HG03135 (cell line): ENCODE data around the gene SEC14L2.
"Not testable (repeated sequence)": the region's sequence is repeated elsewhere in the genome, so short reads cannot be mapped to it uniquely, and the experiment has no call there.

Experiments
- ATAC-seq: cut with Tn5 transposase; IDR thresholded peaks from one replicate; pipeline ENCODE4 v1.9.1; 2021; ENCODE audit warnings: mild to moderate bottlenecking, moderate library complexity; ENCODE audit not compliant: unreplicated experiment

The SEC14L2 gene

DNA sequence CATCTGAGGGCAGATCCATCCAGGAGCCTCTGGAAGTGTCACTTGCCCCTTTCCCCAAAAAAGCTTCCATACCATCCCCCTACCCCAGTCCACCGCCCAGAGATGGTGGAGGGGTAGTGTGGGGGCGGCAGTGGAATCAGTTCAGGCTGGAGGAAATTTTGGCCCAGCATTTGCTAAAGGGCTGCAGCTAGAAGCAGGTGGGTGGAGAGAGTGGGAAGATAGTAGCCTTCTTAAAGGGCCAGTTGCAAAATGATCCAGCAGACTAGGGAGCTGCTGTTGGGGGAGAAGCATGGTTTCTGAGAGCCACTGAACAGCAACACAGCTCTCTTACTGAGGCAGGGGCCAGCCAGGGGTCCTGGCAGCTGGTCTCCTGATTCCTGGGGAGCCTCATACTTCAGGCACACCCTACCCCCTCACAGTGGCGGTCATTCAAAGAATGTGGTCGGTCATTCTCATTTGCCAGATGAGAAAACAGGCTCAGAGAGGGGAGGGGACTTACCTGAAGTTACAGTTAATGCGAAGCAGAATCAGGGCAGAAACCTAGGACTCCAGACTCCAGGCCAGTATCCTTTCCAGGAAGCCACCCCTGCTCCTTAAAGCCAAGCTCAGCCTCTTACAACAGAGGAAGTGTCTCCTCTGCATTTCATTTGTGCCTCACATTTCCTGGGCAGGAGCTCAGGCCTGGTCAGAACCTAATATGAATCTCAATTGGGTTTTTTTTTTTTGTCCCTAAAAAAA is 5.4 kb downstream of the SEC14L2 start:
- ATAC-seq, result no peak

DNA sequence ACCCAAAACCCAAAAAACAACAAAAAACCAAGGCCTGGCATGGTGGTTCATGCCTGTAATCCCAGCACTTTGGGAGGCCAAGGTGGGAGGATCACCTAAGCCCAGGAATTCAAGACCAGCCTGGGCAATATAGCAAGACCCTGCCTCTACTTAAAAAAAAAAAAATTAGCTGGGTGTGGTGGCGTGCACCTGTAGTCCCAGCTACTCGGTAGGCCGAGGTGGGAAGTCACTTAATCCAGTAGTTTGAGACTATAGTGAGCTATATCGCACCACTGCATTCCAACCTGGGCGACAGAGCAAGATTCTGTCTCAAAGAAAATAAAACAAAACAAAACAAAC is 5.9 kb downstream of the SEC14L2 start:
- not testable (repeated sequence) for ATAC-seq

DNA sequence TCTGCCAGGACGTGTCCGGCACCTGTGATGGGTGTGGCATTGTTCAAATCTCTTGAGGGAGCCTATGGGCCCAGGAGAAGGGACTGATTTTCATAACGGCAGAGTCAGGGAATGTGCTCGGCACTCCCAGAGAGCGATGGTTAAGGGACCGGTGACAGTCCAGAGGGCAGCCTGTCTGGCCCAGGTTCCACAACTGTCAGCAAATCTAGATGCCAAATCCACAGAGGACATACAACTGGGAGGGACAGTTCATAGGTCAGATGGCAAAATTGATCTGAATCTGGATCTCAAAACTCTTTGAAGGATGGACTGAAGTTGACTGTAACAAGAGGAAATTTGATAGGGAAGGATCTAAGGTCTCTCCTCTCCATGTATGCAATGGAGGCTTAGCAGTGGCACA is 7.5 kb downstream of the SEC14L2 start:
- no peak for ATAC-seq

DNA sequence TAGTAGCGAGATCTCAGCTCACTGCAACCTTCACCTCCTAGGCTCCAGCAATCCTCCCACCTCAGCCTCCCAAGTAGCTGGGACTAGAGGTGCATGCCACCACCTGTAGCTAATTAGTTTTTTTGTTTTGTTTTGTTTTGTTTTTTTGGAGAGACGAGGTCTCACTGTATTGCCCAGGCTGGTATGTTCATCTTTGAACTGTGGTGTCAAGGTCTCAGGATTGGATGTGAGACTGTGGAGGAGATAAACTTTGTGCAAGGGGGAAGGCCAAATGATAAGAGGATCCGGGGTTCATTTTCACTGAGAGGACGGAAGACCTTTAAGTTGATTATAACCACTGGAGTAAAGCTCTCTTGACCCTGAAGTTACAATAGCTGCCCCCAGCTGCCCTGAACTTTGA is 8.9 kb downstream of the SEC14L2 start:
- ATAC-seq, result no peak

DNA sequence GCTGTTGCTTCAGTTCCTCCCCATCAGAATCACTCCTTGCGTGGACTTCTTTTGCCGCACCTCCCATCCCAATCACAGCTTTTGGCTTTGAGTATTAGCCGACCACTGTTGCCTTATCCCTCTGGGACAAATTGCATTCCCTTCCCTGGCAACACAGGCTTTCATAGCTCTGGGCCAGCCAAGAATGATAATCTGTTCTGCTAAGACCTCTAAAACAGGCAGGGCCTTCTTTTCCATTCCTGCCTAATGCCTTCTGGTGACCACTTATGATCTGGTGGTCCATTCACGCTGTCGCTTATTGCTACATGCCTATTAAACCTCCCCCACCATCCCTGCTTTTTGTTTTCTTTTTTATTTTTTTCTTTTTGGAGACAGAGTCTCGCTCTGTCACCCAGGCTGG is 9.6 kb downstream of the SEC14L2 start:
- ATAC-seq, result no peak

DNA sequence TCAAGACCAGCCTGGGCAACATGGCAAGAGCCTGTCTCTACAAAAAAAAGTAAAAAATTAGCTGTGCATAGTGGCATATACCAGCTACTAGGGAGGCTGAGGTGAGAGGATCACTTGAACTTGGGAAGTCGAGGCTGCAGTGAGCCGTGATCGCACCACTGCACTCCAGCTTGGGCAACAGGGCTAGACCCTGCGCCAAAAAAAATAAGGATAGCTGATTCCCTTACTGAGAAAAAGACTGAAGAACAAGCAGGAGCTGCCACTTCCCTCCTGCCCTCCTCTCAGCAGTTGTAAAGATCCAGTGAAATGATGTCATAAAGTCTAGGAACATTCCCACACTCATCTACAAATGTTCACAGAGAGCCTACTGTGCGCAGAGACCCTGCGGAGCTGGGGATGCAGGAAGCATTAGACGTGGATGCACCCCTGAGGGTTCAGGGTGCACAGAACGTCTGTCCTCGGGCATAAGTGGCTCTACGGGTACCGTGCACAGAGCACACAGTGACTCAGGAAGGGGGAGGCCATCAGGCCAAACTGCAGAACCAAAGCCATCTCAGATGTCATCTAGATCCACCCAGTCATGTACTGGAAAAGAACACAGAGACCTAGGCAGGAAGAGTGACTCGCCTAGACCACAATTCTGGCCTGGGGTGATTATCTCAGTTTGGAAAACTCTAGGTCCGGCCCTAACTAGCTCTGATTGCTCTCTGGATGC is 11.7 kb downstream of the SEC14L2 start:
- no peak for ATAC-seq

DNA sequence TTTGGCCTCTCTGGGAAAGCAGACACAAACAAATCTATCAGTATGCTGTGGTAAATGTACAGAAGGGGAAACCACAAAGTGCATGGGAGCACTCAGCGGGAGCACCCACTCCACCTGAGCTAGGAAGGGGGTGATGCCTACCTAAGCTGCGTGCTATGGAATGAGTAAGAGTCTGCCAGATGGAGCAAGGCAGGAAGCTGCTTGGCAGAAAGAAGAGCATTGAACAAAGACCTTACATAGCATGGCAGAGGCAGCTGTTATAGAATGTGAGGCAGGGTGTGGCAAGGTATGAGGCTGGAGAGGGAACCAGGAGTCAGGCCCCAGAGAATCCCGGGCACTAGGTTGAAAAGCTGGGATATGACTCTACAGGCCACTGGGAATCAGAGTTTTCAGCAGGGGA is 15.0 kb downstream of the SEC14L2 start:
- ATAC-seq, result no peak

DNA sequence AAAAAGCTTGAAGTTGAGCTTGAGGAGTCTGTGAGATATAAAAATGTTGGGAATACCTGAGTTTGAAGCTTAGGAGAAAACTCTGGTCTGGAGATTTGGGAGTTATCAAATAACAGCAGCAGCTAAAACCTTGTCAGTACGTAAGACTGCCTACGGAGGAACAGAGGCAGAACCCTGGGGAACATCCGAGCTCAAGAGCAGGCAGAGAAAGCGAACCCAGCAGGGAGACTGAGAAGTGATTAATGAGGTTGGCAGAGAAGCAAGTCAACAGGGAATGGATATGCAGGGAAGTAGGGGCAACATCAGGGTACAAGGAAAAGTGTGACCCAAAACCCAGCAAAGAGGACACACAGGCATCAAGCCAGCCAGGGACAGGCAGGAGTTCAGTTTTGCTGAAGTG is 16.2 kb downstream of the SEC14L2 start:
- no peak for ATAC-seq

DNA sequence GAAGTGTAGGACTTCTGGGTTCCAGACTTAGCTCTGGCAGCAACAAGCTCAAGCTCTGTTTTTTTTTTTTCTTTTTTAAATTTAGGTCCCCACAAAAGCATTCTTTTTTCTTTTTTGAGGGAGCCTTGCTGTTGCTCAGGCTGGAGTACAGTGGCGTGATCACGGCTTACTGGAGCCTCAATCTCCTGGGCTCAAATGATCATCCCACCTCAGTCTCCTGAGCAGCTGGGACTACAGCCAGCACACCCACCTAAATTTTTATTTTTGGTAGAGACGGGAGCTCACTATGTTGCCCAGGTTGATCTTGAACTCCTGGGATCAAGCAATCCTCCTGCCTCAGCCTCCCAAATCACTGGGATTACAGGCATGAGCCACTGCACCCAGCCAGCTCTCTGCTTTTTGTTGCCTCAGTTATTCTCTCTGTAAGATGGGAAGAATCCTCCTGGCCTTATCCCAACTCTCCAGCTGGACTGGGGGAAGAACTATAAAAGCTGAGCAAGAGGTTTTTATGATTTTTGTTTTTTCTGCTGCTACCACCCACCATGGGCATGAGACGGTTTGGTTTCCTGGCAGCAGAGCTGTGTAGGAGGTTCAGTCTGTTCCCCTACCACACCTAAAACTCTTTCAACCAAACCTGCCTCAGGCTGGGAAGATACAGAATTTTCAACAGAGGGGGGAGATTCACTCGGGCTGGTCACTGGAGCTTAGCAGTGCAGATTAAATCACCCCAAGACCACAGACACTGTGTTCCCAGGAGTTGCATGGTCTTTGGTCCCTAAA is 17.1 kb downstream of the SEC14L2 start:
- ATAC-seq, result no peak

DNA sequence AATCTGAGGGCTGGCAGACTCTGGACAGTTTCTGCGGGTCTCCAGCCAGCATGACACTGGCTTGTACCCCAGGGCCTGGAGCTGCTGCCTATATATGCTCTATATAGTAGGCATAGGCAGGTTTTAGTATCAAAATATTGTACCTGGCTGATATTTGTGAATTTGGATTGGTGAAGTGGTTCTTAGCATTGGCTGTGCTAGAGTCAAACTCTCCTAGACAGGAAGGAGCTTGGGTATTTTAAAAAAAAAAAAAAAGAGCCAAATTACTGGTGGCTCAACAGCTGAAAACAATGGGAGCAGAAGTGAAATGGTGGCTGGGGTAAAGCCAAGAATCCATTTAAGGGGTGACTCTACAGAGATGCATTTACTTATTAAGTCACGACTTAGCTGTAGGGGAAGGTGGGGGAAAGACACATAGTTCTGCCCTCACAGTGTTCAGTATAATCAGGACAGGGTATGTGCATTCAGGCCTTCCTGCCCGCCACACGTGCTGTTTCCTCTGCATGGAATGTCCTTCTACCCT is 17.8 kb downstream of the SEC14L2 start:
- ATAC-seq, result no peak

DNA sequence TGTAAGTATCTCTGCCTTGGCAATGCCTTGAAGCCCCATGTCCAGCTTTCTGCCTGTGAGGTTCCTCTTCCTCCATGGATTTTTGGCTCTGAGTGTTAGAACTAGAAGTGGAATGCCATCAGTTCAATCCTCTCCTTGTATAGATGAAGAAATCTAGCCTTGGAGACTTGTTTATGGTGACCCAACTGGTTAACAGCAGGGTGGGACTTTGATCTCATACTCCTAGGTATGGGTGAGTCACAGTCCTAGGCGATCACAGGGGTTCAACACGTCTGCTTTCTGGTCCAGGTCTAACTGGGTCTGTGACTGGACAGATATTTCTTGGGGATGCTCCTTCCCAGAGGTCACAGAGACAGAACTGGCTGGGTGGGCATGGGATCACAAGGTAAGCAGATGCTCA is 19.6 kb downstream of the SEC14L2 start:
- no peak for ATAC-seq

DNA sequence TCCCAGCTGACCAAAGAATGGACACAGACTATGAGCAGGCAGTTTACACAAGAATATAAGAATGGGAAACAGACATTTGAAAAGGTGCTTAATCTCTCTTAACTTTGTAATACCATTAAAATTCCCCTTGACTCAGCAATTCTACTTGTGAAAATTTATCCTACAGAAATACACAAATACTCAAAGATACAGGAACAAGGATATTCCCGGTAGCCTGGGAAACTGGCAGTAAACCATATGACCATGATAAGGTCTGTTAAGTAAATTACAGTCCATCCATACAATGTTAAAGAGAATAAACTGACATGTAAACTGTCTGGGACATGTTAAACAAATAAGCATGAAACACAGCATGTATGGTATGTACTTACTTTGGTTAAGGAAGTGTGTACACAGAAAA is 20.0 kb downstream of the SEC14L2 start:
- ATAC-seq, result no peak

DNA sequence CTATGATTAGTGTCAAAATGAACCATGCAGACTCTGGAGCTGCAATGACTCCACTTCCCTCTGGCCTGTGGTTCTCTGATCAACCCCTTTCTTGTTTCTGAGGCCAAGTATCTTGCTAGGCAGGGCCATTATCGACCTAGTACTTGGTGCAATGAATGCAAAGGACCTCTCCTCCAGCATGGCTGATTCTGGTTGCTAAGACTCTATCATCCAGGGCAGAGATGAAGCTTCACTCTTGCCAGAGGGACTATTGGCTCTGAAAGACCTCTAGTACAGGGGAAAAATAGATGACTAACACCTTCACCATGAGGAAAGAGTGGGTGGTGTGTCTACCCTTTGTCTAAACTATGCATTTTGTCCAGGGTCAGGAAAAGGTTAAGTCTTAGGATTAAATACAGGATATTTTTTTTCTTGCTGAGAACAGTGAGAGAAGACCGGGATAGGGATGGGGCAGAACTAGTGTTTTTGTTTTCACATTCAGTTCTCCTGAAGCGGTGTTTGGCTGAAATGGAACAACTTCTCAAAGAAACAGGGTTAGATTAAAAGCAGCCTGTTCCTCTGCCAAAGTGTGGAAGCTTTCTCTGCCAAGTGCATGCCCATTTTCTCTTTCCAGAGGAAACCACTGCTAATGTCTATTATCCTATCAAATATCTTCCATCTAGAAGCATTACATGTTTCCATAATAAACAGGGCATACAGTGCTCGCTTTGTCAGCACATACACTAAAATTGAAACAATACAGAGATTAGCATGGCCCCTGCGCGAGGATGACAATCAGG is 23.7 kb downstream of the SEC14L2 start:
- ATAC-seq, result no peak

DNA sequence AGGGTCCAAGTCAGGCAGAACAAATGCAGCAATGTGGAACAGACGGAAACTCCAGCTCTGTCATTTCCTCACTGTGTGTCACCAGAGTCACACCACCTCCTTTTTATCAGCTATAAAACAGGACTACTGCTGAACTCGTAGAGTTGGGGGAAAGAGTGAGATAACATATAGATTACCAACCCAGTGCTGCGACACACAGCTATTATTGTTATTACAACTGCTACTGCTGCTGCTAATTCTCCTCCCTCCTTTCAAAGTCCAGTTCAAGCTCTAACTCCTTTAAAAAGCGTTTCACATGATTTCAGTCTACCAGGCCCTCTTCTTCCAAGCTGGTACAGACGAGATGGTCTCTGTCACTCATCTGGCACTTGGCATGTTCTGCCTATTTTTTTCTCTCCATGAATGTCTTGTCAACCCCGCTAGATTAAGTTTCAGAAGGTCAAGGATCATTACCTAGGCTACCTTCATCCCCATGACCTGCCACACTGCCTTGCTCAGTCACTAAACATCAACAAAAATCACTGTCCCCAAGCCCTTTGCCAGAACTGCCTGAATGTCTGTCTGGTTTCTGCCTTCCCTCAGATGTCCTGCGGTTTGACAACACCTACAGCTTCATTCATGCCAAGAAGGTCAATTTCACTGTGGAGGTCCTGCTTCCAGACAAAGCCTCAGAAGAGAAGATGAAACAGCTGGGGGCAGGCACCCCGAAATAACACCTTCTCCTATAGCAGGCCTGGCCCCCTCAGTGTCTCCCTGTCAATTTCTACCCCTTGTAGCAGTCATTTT is 25.1 kb downstream of the SEC14L2 start:
- ATAC-seq, result no peak

DNA sequence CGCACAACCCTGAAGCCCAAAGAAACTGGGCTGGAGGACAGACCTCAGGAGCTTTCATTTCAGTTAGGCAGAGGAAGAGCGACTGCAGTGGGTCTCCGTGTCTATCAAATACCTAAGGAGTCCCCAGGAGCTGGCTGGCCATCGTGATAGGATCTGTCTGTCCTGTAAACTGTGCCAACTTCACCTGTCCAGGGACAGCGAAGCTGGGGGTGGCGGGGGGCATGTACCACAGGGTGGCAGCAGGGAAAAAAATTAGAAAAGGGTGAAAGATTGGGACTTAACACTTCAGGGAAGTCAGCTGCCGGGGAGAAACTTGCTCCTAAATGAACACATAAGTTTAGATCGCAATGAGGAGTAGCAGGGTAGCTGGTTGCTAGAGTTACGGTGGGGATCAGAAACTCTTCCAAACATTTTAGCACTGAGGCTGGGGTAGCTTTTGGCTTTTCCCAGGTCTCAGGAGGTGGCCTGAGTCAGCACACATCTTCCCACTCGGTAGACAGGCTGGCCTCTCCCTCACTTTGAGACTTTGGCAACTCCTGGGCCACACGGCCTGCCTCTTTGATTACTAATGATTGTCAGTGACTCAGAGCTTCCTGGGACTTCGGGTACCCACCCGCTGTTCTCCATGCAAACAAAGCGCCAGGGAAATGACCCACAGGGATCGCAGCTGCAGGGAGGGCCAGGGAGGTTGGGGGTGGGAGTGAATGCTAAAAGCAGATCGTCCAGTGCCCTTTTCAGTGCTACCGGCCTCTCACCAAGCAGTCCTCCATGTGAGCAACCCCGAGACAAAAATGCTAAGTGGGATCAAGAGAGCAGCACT is 25.9 kb downstream of the SEC14L2 start:
- no peak for ATAC-seq

DNA sequence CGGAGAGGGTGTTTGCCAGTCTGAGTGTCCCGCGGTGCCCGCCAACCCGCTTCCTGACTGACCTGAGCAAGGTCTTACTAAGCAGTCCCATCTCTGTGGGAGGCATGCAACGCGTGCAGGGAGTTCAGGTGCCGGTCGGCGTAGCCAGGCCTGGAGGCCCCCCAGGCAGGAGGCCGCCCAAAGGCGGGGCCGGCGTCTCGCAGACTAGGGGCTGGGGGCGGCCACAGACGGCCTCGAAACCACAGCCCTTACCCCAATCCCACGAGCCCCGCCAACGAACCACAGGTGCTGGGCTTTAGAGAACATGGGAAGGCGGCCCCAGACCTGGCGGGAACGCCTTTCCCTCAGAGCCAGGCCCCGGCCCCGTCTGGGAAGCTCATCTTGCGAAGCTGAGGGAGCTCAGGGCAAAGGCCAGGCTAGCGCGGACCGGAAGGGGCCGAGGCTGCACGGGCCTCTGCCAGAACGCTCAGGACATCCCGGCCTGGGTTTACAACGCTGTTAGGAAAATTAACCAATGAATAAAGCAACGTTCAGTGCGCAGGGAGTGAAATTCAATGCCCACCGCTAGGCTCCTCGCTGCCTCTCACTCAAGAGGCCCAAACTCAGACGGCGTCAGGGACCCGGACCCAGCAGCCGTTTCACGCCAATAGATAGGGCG is 26.6 kb downstream of the SEC14L2 start:
- peak; percentile 12 for ATAC-seq

DNA sequence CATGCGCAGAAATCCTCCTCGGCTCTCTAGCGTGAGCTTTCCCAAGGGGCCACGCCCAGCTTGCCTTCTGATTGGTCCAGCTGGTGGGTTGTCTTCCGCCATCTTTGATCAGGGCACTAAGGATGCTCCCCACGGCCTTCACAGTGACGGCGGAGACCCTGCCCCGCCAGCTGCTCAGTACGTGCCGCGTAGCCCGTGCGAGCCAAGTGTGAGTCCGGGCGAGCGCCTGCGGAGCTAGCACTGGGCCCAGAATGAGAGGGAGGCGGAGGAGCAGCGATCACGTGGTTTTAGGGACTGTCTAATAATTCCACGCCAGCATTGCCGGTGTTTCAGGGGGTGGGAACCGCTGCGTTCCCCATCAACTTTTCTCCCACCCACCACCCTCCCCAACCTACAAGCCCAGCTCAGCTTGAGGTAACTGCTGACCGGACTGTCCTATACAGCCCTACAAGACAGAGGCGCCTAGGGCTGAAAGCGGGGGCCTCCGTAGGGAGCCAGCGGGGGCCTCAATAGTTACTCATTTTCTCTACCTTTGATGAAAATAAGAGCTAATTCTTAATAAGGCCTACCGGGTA is 27.2 kb downstream of the SEC14L2 start:
- ATAC-seq, result peak; percentile 82

DNA sequence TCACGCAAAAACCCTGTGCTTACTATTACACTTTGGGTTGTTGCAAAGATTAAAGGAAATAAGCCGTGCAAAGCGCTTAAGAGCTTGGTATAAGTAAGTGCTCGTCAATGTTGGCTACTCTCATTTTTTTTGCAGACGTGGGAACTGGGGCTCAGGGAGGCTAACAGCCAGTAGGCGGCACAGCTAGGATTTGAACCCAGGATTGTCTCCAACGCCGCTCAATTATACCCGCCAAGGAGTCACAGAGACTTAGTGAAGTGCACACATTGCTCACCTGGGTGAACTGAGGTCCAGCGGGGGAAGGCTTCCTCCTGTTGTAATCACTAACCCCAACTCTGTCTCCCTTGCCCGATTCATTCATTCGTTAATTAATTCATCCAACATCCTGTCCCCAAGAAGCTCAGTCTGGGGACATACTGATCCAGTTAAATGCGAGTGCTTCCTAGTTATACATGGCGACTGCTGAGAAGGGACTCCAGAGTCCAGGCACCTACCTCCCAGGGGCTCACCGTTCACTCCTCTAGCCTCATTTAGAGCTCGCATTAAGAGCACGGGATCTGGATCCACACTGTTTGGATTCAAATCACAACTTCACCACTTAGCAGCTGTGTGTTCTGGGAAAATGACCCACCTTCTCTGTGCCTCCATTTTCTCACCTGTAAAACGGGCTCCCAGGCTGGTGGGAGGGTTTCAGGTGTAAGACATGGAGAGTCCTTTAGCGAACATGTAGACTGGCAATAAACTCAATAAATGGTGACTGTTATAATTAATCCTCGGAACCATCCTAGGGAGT is 27.9 kb downstream of the SEC14L2 start:
- ATAC-seq, result no peak
